Stomach (tissue), 9 donors: ENCODE data around the gene RDH8. TPM values are rescaled to one million over a fixed set of nuclear protein-coding genes. Genes with fewer than 3 reads are reported as not detected.

Source experiments
- DNase-seq, 2 donors: peaks; one replicate each; pipeline versions ENCODE4 v3.0.0 to v3.0.0-alpha.2; 2013 to 2019
- H3K27ac ChIP-seq, 5 donors: fragments of 200-600 bp in 4 of 5; sonication (generic) in 4 of 5; one replicate each; pipeline ENCODE4 v1.5.1; 2013 to 2019; ENCODE audit warnings: mild to moderate bottlenecking in 1 of 5, moderate library complexity in 1 of 5
- H3K27me3 ChIP-seq, 3 donors: fragments of 200-600 bp; sonication (generic); one replicate each; pipeline ENCODE4 v1.5.1; 2017 to 2019; ENCODE audit warnings: mixed run types in 1 of 3
- H3K36me3 ChIP-seq, 4 donors: fragments of 200-600 bp; sonication (generic); 1 replicate in 3 of 4; 2 replicates in 1 of 4; pipeline ENCODE4 v1.5.1; 2016 to 2019
- H3K4me1 ChIP-seq, 4 donors: fragments of 200-600 bp; sonication (generic); one replicate each; pipeline ENCODE4 v1.5.1; 2016 to 2019
- H3K4me3 ChIP-seq, 4 donors: fragments of 200-600 bp; sonication (generic) in 3 of 4; one replicate each; pipeline ENCODE4 v1.5.1; 2016 to 2019; ENCODE audit warnings: mild to moderate bottlenecking in 1 of 4
- H3K9me3 ChIP-seq, 4 donors: fragments of 200-600 bp; sonication (generic); one replicate each; pipeline ENCODE4 v1.5.1; 2016 to 2019
- EP300 ChIP-seq: sonication (generic); formaldehyde crosslinking; IDR thresholded peaks from one replicate; pipeline ENCODE4 v1.6.1; 2017; ENCODE audit warnings: antibody characterized with exemption
- POLR2A ChIP-seq, 4 donors: fragments of 450-650 bp; IDR thresholded peaks; one replicate each; pipeline ENCODE4 v1.6.1; 2016; ENCODE audit warnings: antibody characterized with exemption in 4 of 4, control low read depth in 2 of 4, mild to moderate bottlenecking in 1 of 4, moderate library complexity in 1 of 4
- POLR2AphosphoS5 ChIP-seq, 3 donors: sonication (generic); formaldehyde crosslinking; IDR thresholded peaks; one replicate each; pipeline ENCODE4 v1.6.1; 2016; ENCODE audit warnings: antibody characterized with exemption in 3 of 3
- WGBS, 5 donors: extraction: QIAGEN DNeasy Blood & Tissue Kit in 3 of 5; methylation state at CpG; one replicate each; pipeline versions ENCODE4 v1.1.5 to v1.1.7; 2013 to 2018; 5-methylcytosine and 5-hydroxymethylcytosine counted together
- intact Hi-C: fragments of 100-400 bp; cut with DNase I; formaldehyde crosslinking; loops from one replicate; pipeline ENCODE4 v1.15.1; 2023; ENCODE audit warnings: low total_unique reads
- polyA plus RNA-seq, 3 donors: library from polyadenylated mRNA; stranded (reverse); fragments of 200-250 nt; gene quantifications; one replicate each; pipeline ENCODE4 v1.2.3, GENCODE V29; 2013
- total RNA-seq, 5 donors: library from RNA; depleted of rRNA; stranded (reverse); fragments of >200 nt; gene quantifications; one replicate each; pipeline versions ENCODE4 v1.1.0 to v1.2.3, GENCODE V29; 2014 to 2016
- TF ChIP-seq, protein P1 (sequence below), 7 experiments: fragments of 450-650 bp in 4 of 7; fragments of 200-600 bp in 3 of 7; sonication (generic) in 3 of 7; IDR thresholded peaks; one replicate each; pipeline ENCODE4 v1.5.1; 2016 to 2019; ENCODE audit warnings: antibody characterized with exemption in 7 of 7, control low read depth in 2 of 7, mild to moderate bottlenecking in 1 of 7
- donor health status: healthy with polysubstance abuse.
- donor health status: Bipolar disorder and iron deficiency.
- donor health status: healthy.

The RDH8 gene
- total and polyA plus RNA-seq, 8 donors, result not detected

GRCh38 chr19:10037367-10037766 is 24.1 kb downstream of the RDH8 start:
- WGBS, 5 donors, result 51 to 62% (median 58%) methylated on average over 4 of the region's 4 CpGs
- no peak for DNase-seq
- Histone ChIP-seq H3K36me3 (no peaks in the 10 kb centered on the region), H3K4me3 (no peak overlapping the region), H3K4me1 (no peaks in the 10 kb centered on the region), H3K27ac (no peak overlapping the region), H3K9me3 (peaks cover 0 to 17% (median 10%) of the 10 kb centered on the region in 4 donors), H3K27me3 (peaks cover 0 to 62% (median 12%) of the 10 kb centered on the region in 3 donors)
- no peak for TF ChIP-seq EP300
- intact Hi-C loops, result no loop called here

DNA sequence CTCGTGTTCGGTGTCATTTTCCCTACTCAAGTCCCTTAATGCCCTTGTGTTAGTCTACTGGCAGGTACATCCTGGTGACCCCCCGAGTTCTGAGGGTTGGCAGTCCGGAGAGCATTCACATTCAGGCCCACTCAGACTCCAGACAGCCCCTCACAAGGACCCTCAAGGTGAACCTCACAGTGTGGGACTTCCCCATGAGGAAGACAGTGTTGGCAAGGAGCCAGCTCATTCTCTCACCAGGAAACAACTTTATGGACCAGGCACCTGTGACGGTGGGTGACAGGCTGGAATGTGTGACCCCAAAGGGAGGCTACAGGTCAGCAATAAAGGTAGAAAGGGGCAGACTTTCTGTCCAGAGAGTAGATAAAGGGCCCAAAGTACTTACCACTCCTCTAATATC is 24.5 kb downstream of the RDH8 start:
- WGBS, 5 donors, result 58 to 67% (median 65%) methylated on average over 5 of the region's 5 CpGs
- intact Hi-C loops, result no loop called here
- H3K27ac ChIP-seq, result no peak overlapping the region
- H3K4me3 ChIP-seq, result no peak overlapping the region
- TF ChIP-seq POLR2AphosphoS5 (IDR thresholded peaks at IDR 0.05) (no peak), EP300 (no peak), POLR2A (IDR thresholded peaks at IDR 0.05) (no peak)
- TF ChIP-seq, protein P1, sequence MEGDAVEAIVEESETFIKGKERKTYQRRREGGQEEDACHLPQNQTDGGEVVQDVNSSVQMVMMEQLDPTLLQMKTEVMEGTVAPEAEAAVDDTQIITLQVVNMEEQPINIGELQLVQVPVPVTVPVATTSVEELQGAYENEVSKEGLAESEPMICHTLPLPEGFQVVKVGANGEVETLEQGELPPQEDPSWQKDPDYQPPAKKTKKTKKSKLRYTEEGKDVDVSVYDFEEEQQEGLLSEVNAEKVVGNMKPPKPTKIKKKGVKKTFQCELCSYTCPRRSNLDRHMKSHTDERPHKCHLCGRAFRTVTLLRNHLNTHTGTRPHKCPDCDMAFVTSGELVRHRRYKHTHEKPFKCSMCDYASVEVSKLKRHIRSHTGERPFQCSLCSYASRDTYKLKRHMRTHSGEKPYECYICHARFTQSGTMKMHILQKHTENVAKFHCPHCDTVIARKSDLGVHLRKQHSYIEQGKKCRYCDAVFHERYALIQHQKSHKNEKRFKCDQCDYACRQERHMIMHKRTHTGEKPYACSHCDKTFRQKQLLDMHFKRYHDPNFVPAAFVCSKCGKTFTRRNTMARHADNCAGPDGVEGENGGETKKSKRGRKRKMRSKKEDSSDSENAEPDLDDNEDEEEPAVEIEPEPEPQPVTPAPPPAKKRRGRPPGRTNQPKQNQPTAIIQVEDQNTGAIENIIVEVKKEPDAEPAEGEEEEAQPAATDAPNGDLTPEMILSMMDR (IDR thresholded peaks at IDR 0.05), result no peak
- H3K27me3 ChIP-seq, result peaks cover 0 to 58% (median 8%) of the 10 kb centered on the region in 3 donors
- no peaks in the 10 kb centered on the region for H3K36me3 ChIP-seq
- peaks cover 0 to 22% (median 15%) of the 10 kb centered on the region in 4 donors for H3K9me3 ChIP-seq
- no peaks in the 10 kb centered on the region for H3K4me1 ChIP-seq
- no peak for DNase-seq

DNA sequence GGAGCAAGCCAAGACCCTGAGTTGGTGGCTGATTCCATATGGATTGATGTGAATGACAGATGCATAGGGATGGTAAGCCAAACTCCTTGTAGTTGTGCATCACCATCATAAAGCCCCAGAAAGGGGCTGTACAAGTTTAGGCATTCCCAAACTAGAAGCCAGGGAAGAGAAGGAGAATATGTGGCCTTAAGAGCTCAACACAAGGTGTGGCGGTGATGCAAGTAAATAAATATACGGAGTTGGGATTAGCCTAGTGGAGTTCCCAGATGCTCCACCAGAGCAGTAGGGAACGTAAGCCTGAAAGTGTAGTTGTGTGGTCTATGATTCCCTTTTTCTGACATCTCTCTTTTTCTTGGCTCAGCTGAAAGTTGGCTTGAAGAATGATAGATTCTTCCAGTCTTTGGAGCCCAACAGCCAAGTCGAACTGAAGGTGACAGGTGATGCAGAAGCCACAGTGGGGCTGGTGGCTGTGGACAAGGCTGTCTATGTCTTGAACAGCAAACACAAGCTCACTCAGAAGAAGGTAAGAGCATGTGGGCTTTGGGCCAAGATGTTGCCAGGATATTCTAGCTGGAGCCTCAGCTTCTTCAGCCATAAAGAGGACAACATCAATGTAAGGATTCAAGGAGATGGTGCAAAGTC is 30.1 kb downstream of the RDH8 start:
- H3K4me3 ChIP-seq, result no peak overlapping the region
- TF ChIP-seq EP300 (no peak), POLR2A (IDR thresholded peaks at IDR 0.05) (no peak), POLR2AphosphoS5 (IDR thresholded peaks at IDR 0.05) (no peak)
- TF ChIP-seq, protein P1 (IDR thresholded peaks at IDR 0.05), result no peak
- no peak overlapping the region for H3K27ac ChIP-seq
- H3K9me3 ChIP-seq, result peaks cover 7 to 58% (median 47%) of the 10 kb centered on the region in 4 donors
- intact Hi-C loops, result no loop called here
- no peak for DNase-seq
- 75 to 77% (median 75%) methylated on average over 4 of the region's 4 CpGs for WGBS, 5 donors
- no peaks in the 10 kb centered on the region for H3K36me3 ChIP-seq
- H3K4me1 ChIP-seq, result no peaks in the 10 kb centered on the region
- H3K27me3 ChIP-seq, result peaks cover 0 to 62% (median 6%) of the 10 kb centered on the region in 3 donors

DNA sequence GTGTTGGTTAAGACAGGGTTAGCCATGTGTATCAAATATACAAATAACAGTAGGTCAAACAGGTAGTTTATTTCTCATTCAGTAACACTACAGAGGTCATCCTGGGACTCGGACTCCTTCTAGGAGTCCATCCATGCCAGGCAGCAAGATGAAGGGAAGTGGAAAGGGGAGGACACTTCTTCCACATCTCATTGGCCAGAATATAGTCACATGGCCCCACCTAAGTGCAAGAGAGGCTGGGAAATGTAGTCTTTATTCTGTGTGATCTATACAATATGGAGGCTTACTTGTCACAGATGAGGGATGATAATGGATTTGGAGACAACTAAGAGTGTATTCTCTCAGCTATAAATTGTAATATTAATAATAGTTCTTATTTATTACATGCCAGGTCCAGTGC is 31.1 kb downstream of the RDH8 start:
- Histone ChIP-seq H3K27ac (no peak overlapping the region), H3K36me3 (no peaks in the 10 kb centered on the region), H3K4me1 (no peaks in the 10 kb centered on the region), H3K9me3 (peaks cover 7 to 58% (median 47%) of the 10 kb centered on the region in 4 donors), H3K4me3 (no peak overlapping the region), H3K27me3 (peaks cover 0 to 52% (median 6%) of the 10 kb centered on the region in 3 donors)
- no peak for DNase-seq
- 63 to 91% (median 76%) methylated on average over 1 of the region's 1 CpG for WGBS, 5 donors
- intact Hi-C loops, result no loop called here
- TF ChIP-seq POLR2AphosphoS5 (IDR thresholded peaks at IDR 0.05) (no peak), POLR2A (IDR thresholded peaks at IDR 0.05) (no peak), EP300 (no peak)
- TF ChIP-seq, protein P1 (IDR thresholded peaks at IDR 0.05), result no peak

DNA sequence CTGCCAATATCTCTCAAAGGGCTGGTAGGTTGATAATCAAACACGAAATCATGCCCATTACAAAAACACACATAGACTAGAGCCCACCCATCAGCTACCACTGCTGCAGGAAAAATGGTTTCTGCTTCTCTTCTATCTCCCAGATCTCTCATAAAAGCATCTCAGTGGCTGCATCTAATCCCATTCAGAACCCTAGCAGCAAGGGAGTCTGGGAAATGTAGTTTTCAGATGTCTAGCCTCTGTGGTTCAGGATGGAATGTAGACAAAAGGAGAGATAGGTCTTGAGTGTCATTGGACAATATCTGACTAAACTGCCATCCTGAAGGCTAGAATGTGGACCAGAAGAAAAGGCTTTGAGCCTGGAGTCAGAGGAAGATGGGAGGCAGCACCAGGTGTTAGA is 32.1 kb downstream of the RDH8 start:
- peaks cover 7 to 58% (median 47%) of the 10 kb centered on the region in 4 donors for H3K9me3 ChIP-seq
- H3K36me3 ChIP-seq, result no peaks in the 10 kb centered on the region
- H3K27me3 ChIP-seq, result peaks cover 0 to 44% (median 6%) of the 10 kb centered on the region in 3 donors
- H3K27ac ChIP-seq, result no peak overlapping the region
- no peaks in the 10 kb centered on the region for H3K4me1 ChIP-seq
- no peak for TF ChIP-seq EP300
- TF ChIP-seq POLR2A (IDR thresholded peaks at IDR 0.05), result no peak
- TF ChIP-seq POLR2AphosphoS5 (IDR thresholded peaks at IDR 0.05), result no peak
- TF ChIP-seq, protein P1 (IDR thresholded peaks at IDR 0.05), result no peak
- intact Hi-C loops, result no loop called here
- no peak overlapping the region for H3K4me3 ChIP-seq
- no peak for DNase-seq
- 29 to 53% (median 46%) methylated on average over 1 of the region's 1 CpG for WGBS, 5 donors
